Measurements from ENCODE around the gene HDAC4. TPM values are rescaled to one million over a fixed set of nuclear protein-coding genes. Genes with fewer than 3 reads are reported as not detected.

Gene HDAC4
- total RNA-seq, 2 donors from 2014 or later = 8.1 to 20.1 TPM

GRCh38 chr2:239156516-239157265 lies 244.1 kb downstream of the HDAC4 start:
- Histone ChIP-seq H3K27me3 (no peaks in the 10 kb centered on the region), H3K27ac (no peak overlapping the region), H3K4me1 (peaks cover 0 to 15% of the 10 kb centered on the region in 2 donors), H3K36me3 (peaks cover 30% of the 10 kb centered on the region), H3K9me3 (no peaks in the 10 kb centered on the region), H3K4me3 (no peak overlapping the region)
- DNase-seq (ENCODE audit: low spot score) = no peak
- TF ChIP-seq CTCF (IDR thresholded peaks at IDR 0.05) = no peak

GRCh38 chr2:239155806-239156480 lies 244.9 kb downstream of the HDAC4 start:
- no peak for TF ChIP-seq CTCF (IDR thresholded peaks at IDR 0.05)
- Histone ChIP-seq H3K27ac (no peak overlapping the region), H3K27me3 (no peaks in the 10 kb centered on the region), H3K9me3 (no peaks in the 10 kb centered on the region), H3K4me3 (no peak overlapping the region), H3K4me1 (peaks cover 0 to 22% of the 10 kb centered on the region in 2 donors), H3K36me3 (peaks cover 30% of the 10 kb centered on the region)
- DNase-seq (ENCODE audit: low spot score) = no peak

- Histone ChIP-seq H3K36me3 (peaks cover 27% of the 10 kb centered on the region), H3K27me3 (no peaks in the 10 kb centered on the region), H3K27ac (no peak overlapping the region), H3K9me3 (no peaks in the 10 kb centered on the region), H3K4me1 (peaks cover 0 to 26% of the 10 kb centered on the region in 2 donors), H3K4me3 (no peak overlapping the region)
- DNase-seq (ENCODE audit: low spot score) = no peak
- TF ChIP-seq CTCF (IDR thresholded peaks at IDR 0.05) = no peak
These were observed 245.6 kb downstream of the HDAC4 start for GRCh38 chr2:239154971-239155805.

GRCh38 chr2:239153806-239154591 lies 246.8 kb downstream of the HDAC4 start:
- no peaks in the 10 kb centered on the region for H3K27me3 ChIP-seq
- H3K36me3 ChIP-seq = peaks cover 24% of the 10 kb centered on the region
- DNase-seq (ENCODE audit: low spot score) = no peak
- H3K9me3 ChIP-seq = no peaks in the 10 kb centered on the region
- no peak overlapping the region for H3K4me3 ChIP-seq
- no peak for TF ChIP-seq CTCF (IDR thresholded peaks at IDR 0.05)
- peaks cover 0 to 26% of the 10 kb centered on the region in 2 donors for H3K4me1 ChIP-seq
- no peak overlapping the region for H3K27ac ChIP-seq

- Histone ChIP-seq H3K27me3 (no peaks in the 10 kb centered on the region), H3K4me1 (peaks cover 0 to 26% of the 10 kb centered on the region in 2 donors), H3K9me3 (no peaks in the 10 kb centered on the region), H3K4me3 (no peak overlapping the region), H3K27ac (peak overlapping the region in 1 of 2 donors; percentile 78), H3K36me3 (peaks cover 31% of the 10 kb centered on the region)
- DNase-seq (ENCODE audit: low spot score) = no peak
- no peak for TF ChIP-seq CTCF (IDR thresholded peaks at IDR 0.05)
These were observed 247.9 kb downstream of the HDAC4 start for GRCh38 chr2:239152916-239153305.

Data from right atrium auricular region (tissue), 2 donors.